Urothelium cell line (cell line): ENCODE data around the gene YWHAG.

Source experiments
- DNase-seq: peaks from one replicate; pipeline ENCODE4 v3.0.0; 2011; ENCODE audit warnings: low spot score, mixed read lengths
- FAIRE-seq: peaks from 2 replicates; lab custom pipeline; 2011; peaks lifted over from hg19 to GRCh38; lab: Jason Lieb, UNC

Gene YWHAG

GRCh38 chr7:76278540-76278939 is 80.3 kb downstream of the YWHAG start:
- FAIRE-seq = no peak

More at GRCh38 chr7:76278540-76278939, 80.3 kb downstream of the YWHAG start:
- DNase-seq = no peak
